Vagina (tissue), 2 donors: ENCODE measurements around the gene MGMT.

ENCODE experiments used
- POLR2A ChIP-seq, 2 donors: fragments of 450-650 bp; IDR thresholded peaks; one replicate each; pipeline ENCODE4 v1.6.1; 2017; ENCODE audit warnings: antibody characterized with exemption in 2 of 2, mild to moderate bottlenecking in 2 of 2, moderate library complexity in 2 of 2
- POLR2AphosphoS5 ChIP-seq, 2 donors: sonication (generic); formaldehyde crosslinking; IDR thresholded peaks; one replicate each; pipeline ENCODE4 v1.9.0; 2017; ENCODE audit warnings: antibody characterized with exemption in 2 of 2, mild to moderate bottlenecking in 2 of 2, low read depth in 1 of 2; ENCODE audit not compliant: insufficient read depth in 1 of 2
- TF ChIP-seq, protein P1 (sequence below), 3 experiments: fragments of 450-650 bp in 2 of 3; fragments of 200-600 bp in 1 of 3; sonication (generic) in 1 of 3; IDR thresholded peaks; one replicate each; pipeline ENCODE4 v1.5.1; 2017 to 2019; ENCODE audit warnings: antibody characterized with exemption in 3 of 3, mild to moderate bottlenecking in 2 of 3, moderate library complexity in 2 of 3

DNA sequence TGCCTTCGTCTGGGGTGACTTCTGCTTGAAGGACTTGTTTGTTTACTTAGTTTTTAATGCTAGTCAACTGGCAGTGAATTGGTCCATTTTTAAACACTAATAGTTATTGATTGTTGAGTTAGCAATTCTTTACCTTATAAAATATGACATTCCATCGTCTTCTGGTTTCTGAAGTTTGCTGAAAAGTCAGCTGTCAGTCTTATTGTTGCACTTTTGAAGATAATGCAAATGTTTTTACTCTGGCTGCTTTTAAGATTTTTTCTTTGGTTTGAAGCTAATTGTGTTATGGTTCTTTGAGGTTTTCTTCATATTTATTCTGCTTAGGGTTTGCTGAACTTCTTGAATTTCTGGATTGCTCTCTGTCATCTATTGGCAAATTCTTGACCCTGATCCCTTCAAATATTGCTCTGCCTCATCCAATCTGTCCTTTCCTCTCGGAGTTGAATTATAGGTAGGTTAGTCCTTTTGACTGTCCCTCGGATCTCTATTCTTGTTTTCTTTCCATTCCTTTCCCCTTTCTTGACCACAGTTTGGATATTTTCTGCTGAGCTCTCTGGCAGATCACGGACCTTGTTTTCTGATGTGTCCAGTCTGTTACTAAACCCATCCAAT is 24.2 kb downstream of the MGMT start:
- TF ChIP-seq POLR2AphosphoS5 (IDR thresholded peaks at IDR 0.05; ENCODE audit: insufficient read depth in 1 of 2, low read depth in 1 of 2): no peak
- TF ChIP-seq, protein P1, sequence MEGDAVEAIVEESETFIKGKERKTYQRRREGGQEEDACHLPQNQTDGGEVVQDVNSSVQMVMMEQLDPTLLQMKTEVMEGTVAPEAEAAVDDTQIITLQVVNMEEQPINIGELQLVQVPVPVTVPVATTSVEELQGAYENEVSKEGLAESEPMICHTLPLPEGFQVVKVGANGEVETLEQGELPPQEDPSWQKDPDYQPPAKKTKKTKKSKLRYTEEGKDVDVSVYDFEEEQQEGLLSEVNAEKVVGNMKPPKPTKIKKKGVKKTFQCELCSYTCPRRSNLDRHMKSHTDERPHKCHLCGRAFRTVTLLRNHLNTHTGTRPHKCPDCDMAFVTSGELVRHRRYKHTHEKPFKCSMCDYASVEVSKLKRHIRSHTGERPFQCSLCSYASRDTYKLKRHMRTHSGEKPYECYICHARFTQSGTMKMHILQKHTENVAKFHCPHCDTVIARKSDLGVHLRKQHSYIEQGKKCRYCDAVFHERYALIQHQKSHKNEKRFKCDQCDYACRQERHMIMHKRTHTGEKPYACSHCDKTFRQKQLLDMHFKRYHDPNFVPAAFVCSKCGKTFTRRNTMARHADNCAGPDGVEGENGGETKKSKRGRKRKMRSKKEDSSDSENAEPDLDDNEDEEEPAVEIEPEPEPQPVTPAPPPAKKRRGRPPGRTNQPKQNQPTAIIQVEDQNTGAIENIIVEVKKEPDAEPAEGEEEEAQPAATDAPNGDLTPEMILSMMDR (IDR thresholded peaks at IDR 0.05): no peak
- TF ChIP-seq POLR2A (IDR thresholded peaks at IDR 0.05): no peak
